Hepatocyte (in vitro differentiated cells): ENCODE data around the gene PGBD2. TPM values are rescaled to one million over a fixed set of nuclear protein-coding genes. Genes with fewer than 3 reads are reported as not detected.

ENCODE experiments used
- DNase-seq: peaks from one replicate; pipeline ENCODE4 v3.0.0-alpha.2; 2016; ENCODE audit warnings: low spot score
- H2AFZ ChIP-seq: fragments of 200-600 bp; sonication (generic); 2 replicates; pipeline ENCODE4 v1.6.0; 2016; ENCODE audit warnings: antibody characterized with exemption, mild to moderate bottlenecking
- H3K27ac ChIP-seq: fragments of 200-600 bp; sonication (generic); 2 replicates; pipeline ENCODE4 v1.5.1; 2016; ENCODE audit warnings: mild to moderate bottlenecking
- H3K27me3 ChIP-seq: fragments of 200-600 bp; sonication (generic); 2 replicates; pipeline ENCODE4 v1.6.1; 2016
- H3K36me3 ChIP-seq: fragments of 200-600 bp; sonication (generic); replicated peaks from 2 replicates; pipeline ENCODE4 v1.5.1; 2016; ENCODE audit warnings: low read depth; ENCODE audit not compliant: insufficient read depth
- H3K4me1 ChIP-seq: fragments of 200-600 bp; sonication (generic); 2 replicates; pipeline ENCODE4 v1.5.1; 2016; ENCODE audit warnings: mild to moderate bottlenecking, moderate library complexity; ENCODE audit not compliant: insufficient read depth
- H3K4me2 ChIP-seq: fragments of 200-600 bp; sonication (generic); 2 replicates; pipeline ENCODE4 v1.6.0; 2016
- H3K4me3 ChIP-seq: fragments of 200-600 bp; sonication (generic); 2 replicates; pipeline ENCODE4 v1.5.1; 2016; ENCODE audit warnings: mild to moderate bottlenecking
- H3K79me2 ChIP-seq: fragments of 200-600 bp; sonication (generic); 2 replicates; pipeline ENCODE4 v1.6.0; 2017; ENCODE audit warnings: mild to moderate bottlenecking
- H3K9me2 ChIP-seq: fragments of 200-600 bp; sonication (generic); replicated peaks from 2 replicates; pipeline ENCODE4 v1.6.0; 2017; ENCODE audit warnings: mild to moderate bottlenecking; ENCODE audit not compliant: insufficient read depth
- H3K9me3 ChIP-seq: fragments of 200-600 bp; sonication (generic); 2 replicates; pipeline ENCODE4 v1.5.1; 2016; ENCODE audit warnings: low read depth, mild to moderate bottlenecking
- H4K20me1 ChIP-seq: fragments of 200-600 bp; sonication (generic); 2 replicates; pipeline ENCODE4 v1.6.0; 2016; ENCODE audit warnings: mild to moderate bottlenecking; ENCODE audit not compliant: insufficient read depth, poor library complexity, severe bottlenecking
- EZH2 ChIP-seq: fragments of 200-600 bp; sonication (generic); IDR thresholded peaks from 2 replicates; pipeline ENCODE4 v1.6.1; 2016; ENCODE audit warnings: antibody characterized with exemption, mild to moderate bottlenecking, borderline replicate concordance
- EZH2phosphoT487 ChIP-seq: fragments of 200-600 bp; sonication (generic); IDR thresholded peaks from one replicate; pipeline ENCODE4 v1.6.1; 2018; ENCODE audit warnings: antibody characterized with exemption, mild to moderate bottlenecking, low read depth, moderate library complexity; ENCODE audit not compliant: unreplicated experiment, severe bottlenecking
- WGBS: methylation state at CpG from one replicate; pipeline ENCODE4 v1.1.6; 2016; ENCODE audit warnings: low lambda C conversion rate; ENCODE audit errors: missing lambda C conversion rate; 5-methylcytosine and 5-hydroxymethylcytosine counted together
- polyA plus RNA-seq: library from polyadenylated mRNA; unstranded; fragments of >200 nt; fragmentation: Nextera tagmentation; extraction: Ambion mirVana; gene quantifications from 2 replicates; pipeline ENCODE4 v1.2.1, GENCODE V29; 2016
- total RNA-seq: library from RNA; depleted of rRNA; stranded (reverse); fragments of >200 nt; gene quantifications from 2 replicates; pipeline ENCODE4 v1.2.3, GENCODE V29; 2014
- TF ChIP-seq, protein P1 (sequence below): fragments of 200-600 bp; sonication (generic); IDR thresholded peaks from 2 replicates; pipeline ENCODE4 v1.5.1; 2016; ENCODE audit warnings: antibody characterized with exemption, mild to moderate bottlenecking; ENCODE audit not compliant: poor library complexity

The PGBD2 gene
- total and polyA plus RNA-seq, 2 experiments from 2014 or later = 5.6 to 6.6 TPM

DNA sequence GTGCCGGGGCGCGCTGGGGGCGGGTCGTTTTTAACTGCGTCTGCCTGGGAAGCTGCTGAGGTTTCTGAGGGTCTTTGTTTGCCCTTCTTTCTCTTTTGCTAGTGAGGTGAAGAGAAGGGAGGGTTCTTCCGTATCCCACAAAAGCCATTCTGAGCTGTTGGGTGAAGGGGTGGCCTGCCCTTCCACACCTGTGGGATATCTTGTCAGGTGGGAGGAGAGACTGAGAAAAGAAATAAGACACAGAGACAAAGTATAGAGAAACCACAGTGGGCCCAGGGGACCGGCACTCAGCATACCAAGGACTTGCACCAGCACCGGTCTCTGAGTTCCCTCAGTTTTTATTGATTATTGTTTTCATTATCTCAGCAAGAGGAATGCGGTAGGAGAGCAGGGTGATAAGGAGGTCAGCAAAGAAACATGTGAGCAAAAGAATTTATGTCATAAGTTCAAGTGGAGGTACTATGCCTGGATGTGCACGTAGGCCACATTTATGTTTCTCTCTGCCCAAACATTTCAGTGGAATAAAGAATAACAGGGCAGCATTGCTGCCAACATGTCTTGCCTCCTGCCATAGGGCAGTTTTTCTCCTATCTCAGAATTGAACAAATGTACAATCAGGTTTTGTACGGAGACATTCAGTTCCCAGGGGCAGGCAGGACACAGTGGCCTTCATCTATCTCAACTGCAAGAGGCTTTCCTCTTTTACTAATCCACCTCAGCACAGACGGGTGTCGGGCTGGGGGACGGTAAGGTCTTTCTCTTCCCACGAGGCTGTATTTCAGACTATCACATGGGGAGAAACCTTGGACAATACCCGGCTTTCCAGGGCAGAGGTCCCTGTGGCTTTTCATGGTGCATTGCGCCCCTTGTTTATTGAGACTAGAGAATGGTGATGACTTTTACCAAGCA, 972 bp downstream of the PGBD2 start:
- no peaks in the 10 kb centered on the region for H3K36me3 ChIP-seq
- H3K27ac ChIP-seq = peak overlapping the region; percentile 99
- TF ChIP-seq, protein P1, sequence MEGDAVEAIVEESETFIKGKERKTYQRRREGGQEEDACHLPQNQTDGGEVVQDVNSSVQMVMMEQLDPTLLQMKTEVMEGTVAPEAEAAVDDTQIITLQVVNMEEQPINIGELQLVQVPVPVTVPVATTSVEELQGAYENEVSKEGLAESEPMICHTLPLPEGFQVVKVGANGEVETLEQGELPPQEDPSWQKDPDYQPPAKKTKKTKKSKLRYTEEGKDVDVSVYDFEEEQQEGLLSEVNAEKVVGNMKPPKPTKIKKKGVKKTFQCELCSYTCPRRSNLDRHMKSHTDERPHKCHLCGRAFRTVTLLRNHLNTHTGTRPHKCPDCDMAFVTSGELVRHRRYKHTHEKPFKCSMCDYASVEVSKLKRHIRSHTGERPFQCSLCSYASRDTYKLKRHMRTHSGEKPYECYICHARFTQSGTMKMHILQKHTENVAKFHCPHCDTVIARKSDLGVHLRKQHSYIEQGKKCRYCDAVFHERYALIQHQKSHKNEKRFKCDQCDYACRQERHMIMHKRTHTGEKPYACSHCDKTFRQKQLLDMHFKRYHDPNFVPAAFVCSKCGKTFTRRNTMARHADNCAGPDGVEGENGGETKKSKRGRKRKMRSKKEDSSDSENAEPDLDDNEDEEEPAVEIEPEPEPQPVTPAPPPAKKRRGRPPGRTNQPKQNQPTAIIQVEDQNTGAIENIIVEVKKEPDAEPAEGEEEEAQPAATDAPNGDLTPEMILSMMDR = no peak
- no peak for TF ChIP-seq EZH2
- no peak for TF ChIP-seq EZH2phosphoT487
- H3K4me3 ChIP-seq = peak overlapping the region; percentile 40
- no peaks in the 10 kb centered on the region for H3K9me3 ChIP-seq
- H2AFZ ChIP-seq = peak overlapping the region; percentile 81
- peak; percentile 23 for DNase-seq
- no peaks in the 10 kb centered on the region for H3K27me3 ChIP-seq
- H4K20me1 ChIP-seq = no peaks in the 10 kb centered on the region
- WGBS = 20% methylated on average over 18 of the region's 18 CpGs
- H3K79me2 ChIP-seq = peaks cover 40% of the 10 kb centered on the region
- peak overlapping the region; percentile 86 for H3K4me2 ChIP-seq
- H3K9me2 ChIP-seq = no peaks in the 10 kb centered on the region
- peaks cover 13% of the 10 kb centered on the region for H3K4me1 ChIP-seq

- H2AFZ ChIP-seq = no peak overlapping the region
- DNase-seq = no peak
- no peak overlapping the region for H3K4me3 ChIP-seq
- WGBS = 95% methylated on average over 6 of the region's 6 CpGs
- no peaks in the 10 kb centered on the region for H4K20me1 ChIP-seq
- no peaks in the 10 kb centered on the region for H3K36me3 ChIP-seq
- H3K9me2 ChIP-seq = no peaks in the 10 kb centered on the region
- H3K27me3 ChIP-seq = no peaks in the 10 kb centered on the region
- H3K4me1 ChIP-seq = peaks cover 13% of the 10 kb centered on the region
- no peaks in the 10 kb centered on the region for H3K9me3 ChIP-seq
- H3K79me2 ChIP-seq = peaks cover 46% of the 10 kb centered on the region
- H3K4me2 ChIP-seq = no peak overlapping the region
- no peak for TF ChIP-seq EZH2phosphoT487
- TF ChIP-seq, protein P1 = no peak
- no peak overlapping the region for H3K27ac ChIP-seq
Measured at GRCh38 chr1:248910761-248911160, 4.7 kb downstream of the PGBD2 start.

GRCh38 chr1:248913933-248914332, 7.9 kb downstream of the PGBD2 start:
- no peaks in the 10 kb centered on the region for H3K27me3 ChIP-seq
- H3K9me3 ChIP-seq = no peaks in the 10 kb centered on the region
- 84% methylated on average over 2 of the region's 2 CpGs for WGBS
- no peaks in the 10 kb centered on the region for H4K20me1 ChIP-seq
- no peak overlapping the region for H2AFZ ChIP-seq
- H3K79me2 ChIP-seq = peaks cover 30% of the 10 kb centered on the region
- TF ChIP-seq, protein P1 = no peak
- TF ChIP-seq EZH2 = no peak
- no peak for TF ChIP-seq EZH2phosphoT487
- no peaks in the 10 kb centered on the region for H3K36me3 ChIP-seq
- no peak for DNase-seq
- no peaks in the 10 kb centered on the region for H3K4me1 ChIP-seq
- no peaks in the 10 kb centered on the region for H3K9me2 ChIP-seq
- H3K27ac ChIP-seq = no peak overlapping the region
- H3K4me2 ChIP-seq = no peak overlapping the region
- no peak overlapping the region for H3K4me3 ChIP-seq
